WTC11 (cell line): ENCODE data around the gene LCP1. TPM values are rescaled to one million over a fixed set of nuclear protein-coding genes. Genes with fewer than 3 reads are reported as not detected.

ENCODE experiments used
- ATAC-seq: fragments of 200-7000 bp; cut with Tn5 transposase; 2 replicates; pipeline ENCODE4 v1.10.0; 2021; ENCODE audit warnings: mild to moderate bottlenecking, moderate library complexity
- CTCF ChIA-PET: fragments of 300-600 bp; sonication (Branson Sonifier 250); formaldehyde crosslinking; loops from one replicate; lab custom pipeline; 2021; ENCODE audit warnings: antibody characterized with exemption; lab: Charles Lee
- POLR2A ChIA-PET: fragments of 350-600 bp; sonication (Branson Sonifier 250); formaldehyde crosslinking; loops from one replicate; lab custom pipeline; 2021; ENCODE audit warnings: antibody characterized with exemption; lab: Charles Lee
- DNase-seq: peaks from one replicate; pipeline ENCODE4 v3.0.0; 2021; ENCODE audit warnings: low spot score
- H3K27ac Mint-ChIP-seq: 2 replicates; pipeline ENCODE4 v1.8.0; 2021; ENCODE audit warnings: mixed read lengths
- H3K27me3 Mint-ChIP-seq: 2 replicates; pipeline ENCODE4 v1.8.0; 2021; ENCODE audit warnings: low read depth, mild to moderate bottlenecking, moderate library complexity, mixed read lengths
- H3K36me3 Mint-ChIP-seq: 2 replicates; pipeline ENCODE4 v1.8.0; 2021; ENCODE audit warnings: mixed read lengths
- H3K4me1 Mint-ChIP-seq: 2 replicates; pipeline ENCODE4 v1.8.0; 2022; ENCODE audit warnings: mixed read lengths
- H3K4me3 Mint-ChIP-seq: 2 replicates; pipeline ENCODE4 v1.8.0; 2021; ENCODE audit warnings: mild to moderate bottlenecking, moderate library complexity, mixed read lengths
- H3K9me3 Mint-ChIP-seq: 2 replicates; pipeline ENCODE4 v1.8.0; 2021; ENCODE audit warnings: mixed read lengths
- AR ChIP-seq: fragments of 250-450 bp; sonication (Bioruptor Pico); IDR thresholded peaks from 2 replicates; pipeline ENCODE4 v1.9.0; 2021; ENCODE audit warnings: mild to moderate bottlenecking
- ATF1 ChIP-seq: sonication (generic); formaldehyde crosslinking; IDR thresholded peaks from 2 replicates; pipeline ENCODE4 v1.8.1; 2023; ENCODE audit warnings: mild to moderate bottlenecking, moderate library complexity, missing genetic modification reagents
- ATF6 ChIP-seq: sonication (generic); formaldehyde crosslinking; IDR thresholded peaks from 2 replicates; pipeline ENCODE4 v1.8.1; 2023; ENCODE audit warnings: mild to moderate bottlenecking, missing genetic modification reagents
- CTCF ChIP-seq: fragments of 200-600 bp; IDR thresholded peaks from 2 replicates; pipeline ENCODE4 v1.8.0; 2022; ENCODE audit warnings: antibody characterized with exemption
- ESRRA ChIP-seq: sonication (generic); formaldehyde crosslinking; IDR thresholded peaks from 2 replicates; pipeline ENCODE4 v1.8.1; 2022; ENCODE audit warnings: mild to moderate bottlenecking, missing genetic modification reagents, borderline replicate concordance
- FOXP4 ChIP-seq: sonication (generic); formaldehyde crosslinking; IDR thresholded peaks from 2 replicates; pipeline ENCODE4 v1.8.0; 2022; ENCODE audit warnings: mild to moderate bottlenecking, missing genetic modification reagents
- GABPB1 ChIP-seq: sonication (generic); formaldehyde crosslinking; IDR thresholded peaks from 2 replicates; pipeline ENCODE4 v1.8.1; 2023; ENCODE audit warnings: mild to moderate bottlenecking, missing genetic modification reagents
- IRF2 ChIP-seq: sonication (generic); formaldehyde crosslinking; IDR thresholded peaks from 2 replicates; pipeline ENCODE4 v1.8.0; 2022; ENCODE audit warnings: low read depth, missing genetic modification reagents, borderline replicate concordance
- NFYB ChIP-seq: sonication (generic); formaldehyde crosslinking; conservative IDR thresholded peaks from 2 replicates; pipeline ENCODE4 v1.8.0; 2022; ENCODE audit warnings: low read depth, missing genetic modification reagents
- STAT6 ChIP-seq: sonication (generic); formaldehyde crosslinking; conservative IDR thresholded peaks from 2 replicates; pipeline ENCODE4 v1.8.1; 2023; ENCODE audit warnings: mild to moderate bottlenecking, low read depth, missing genetic modification reagents, moderate library complexity
- TCF7 ChIP-seq: sonication (generic); formaldehyde crosslinking; IDR thresholded peaks from 2 replicates; pipeline ENCODE4 v1.8.0; 2022; ENCODE audit warnings: mild to moderate bottlenecking, low read depth, missing genetic modification reagents, moderate library complexity
- USF1 ChIP-seq: sonication (generic); formaldehyde crosslinking; IDR thresholded peaks from 2 replicates; pipeline ENCODE4 v1.8.0; 2022; ENCODE audit warnings: mild to moderate bottlenecking, missing genetic modification reagents
- ZBTB43 ChIP-seq: sonication (generic); formaldehyde crosslinking; IDR thresholded peaks from 2 replicates; pipeline ENCODE4 v1.8.1; 2023; ENCODE audit warnings: mild to moderate bottlenecking, missing genetic modification reagents
- ZNF219 ChIP-seq: sonication (generic); formaldehyde crosslinking; IDR thresholded peaks from 2 replicates; pipeline ENCODE4 v1.8.0; 2023; ENCODE audit warnings: missing genetic modification reagents, mild to moderate bottlenecking, borderline replicate concordance
- ZNF396 ChIP-seq: fragments of 250-450 bp; sonication (Bioruptor Pico); IDR thresholded peaks from 2 replicates; pipeline ENCODE4 v1.8.0; 2021; ENCODE audit warnings: mild to moderate bottlenecking, moderate library complexity, borderline replicate concordance
- ZNF425 ChIP-seq: fragments of 250-450 bp; sonication (Bioruptor Pico); conservative IDR thresholded peaks from 2 replicates; pipeline ENCODE4 v1.9.0; 2021; ENCODE audit warnings: mild to moderate bottlenecking
- total RNA-seq: library from RNA; stranded (reverse); gene quantifications from 3 replicates; pipeline ENCODE4 v1.2.3, GENCODE V29; 2021

LCP1 gene
- total RNA-seq, 1 experiment from 2014 or later = 3.2 TPM

GRCh38 chr13:46121597-46122163, 60.3 kb downstream of the LCP1 start (continued):
- TF ChIP-seq USF1 = no peak
- no peak for TF ChIP-seq CTCF
- no peak for TF ChIP-seq NFYB (CRISPR knock-in tag)
- TF ChIP-seq GABPB1 (CRISPR knock-in tag) = no peak
- TF ChIP-seq, all 79 proteins: peak for 0

GRCh38 chr13:46121033-46121432, 60.9 kb downstream of the LCP1 start:
- Mint-ChIP-seq H3K27ac (no peak overlapping the region), H3K9me3 (peaks cover 11% of the 10 kb centered on the region), H3K4me1 (peaks cover 24% of the 10 kb centered on the region), H3K36me3 (no peaks in the 10 kb centered on the region), H3K27me3 (no peaks in the 10 kb centered on the region), H3K4me3 (no peak overlapping the region)
- TF ChIP-seq FOXP4 (no peak), IRF2 (no peak), ATF1 (CRISPR knock-in tag) (no peak), ESRRA (CRISPR knock-in tag) (no peak), STAT6 (CRISPR knock-in tag) (no peak), USF1 (no peak), ZNF425 (CRISPR knock-in tag) (no peak), ZNF219 (no peak), ZBTB43 (CRISPR knock-in tag) (no peak), ATF6 (CRISPR knock-in tag) (no peak), TCF7 (CRISPR knock-in tag) (no peak), ZNF396 (CRISPR knock-in tag) (no peak), AR (CRISPR knock-in tag) (no peak), GABPB1 (CRISPR knock-in tag) (no peak)
- ATAC-seq (no peak), DNase-seq (no peak)
- POLR2A ChIA-PET = no interaction called here
- CTCF ChIA-PET = interaction anchor here (0.6 kb wide), 1 partner anchor 64 kb away, joined by 3 read pairs; no protein-coding TSS in a partner anchor
